ENCODE results near the gene ZNF525. TPM values are rescaled to one million over a fixed set of nuclear protein-coding genes. Genes with fewer than 3 reads are reported as not detected.
"Not testable (repeated sequence)": the region's sequence is repeated elsewhere in the genome, so short reads cannot be mapped to it uniquely, and the experiment has no call there.

The ZNF525 gene
- total RNA-seq, 2 donors from 2014 or later = 12.3 to 18.6 TPM

GRCh38 chr19:53423074-53423473 is 57.6 kb downstream of the ZNF525 start:
- H3K4me3 Mint-ChIP-seq; H3K36me3 Mint-ChIP-seq; H3K27me3 Mint-ChIP-seq; H3K27ac Mint-ChIP-seq; DNase-seq (ENCODE audit: low spot score); ATAC-seq; H3K4me1 Mint-ChIP-seq (ENCODE audit: low read depth in 2 of 2); H3K9me3 Mint-ChIP-seq: not testable (repeated sequence)

- ATAC-seq; H3K27me3 Mint-ChIP-seq; H3K36me3 Mint-ChIP-seq; DNase-seq (ENCODE audit: low spot score); H3K27ac Mint-ChIP-seq; H3K4me3 Mint-ChIP-seq; H3K4me1 Mint-ChIP-seq (ENCODE audit: low read depth in 2 of 2); H3K9me3 Mint-ChIP-seq: not testable (repeated sequence)
Observed at GRCh38 chr19:53423680-53424079, 58.2 kb downstream of the ZNF525 start.

GRCh38 chr19:53424968-53425597 is 59.6 kb downstream of the ZNF525 start:
- no peaks in the 10 kb centered on the region for H3K9me3 Mint-ChIP-seq
- no peak overlapping the region for H3K27ac Mint-ChIP-seq
- peak; percentile 78 for DNase-seq (ENCODE audit: low spot score)
- ATAC-seq = peak; percentile 77 to 85
- no peaks in the 10 kb centered on the region for H3K36me3 Mint-ChIP-seq
- H3K4me1 Mint-ChIP-seq (ENCODE audit: low read depth in 2 of 2) = no peaks in the 10 kb centered on the region
- no peak overlapping the region for H3K4me3 Mint-ChIP-seq
- H3K27me3 Mint-ChIP-seq = no peaks in the 10 kb centered on the region

DNA sequence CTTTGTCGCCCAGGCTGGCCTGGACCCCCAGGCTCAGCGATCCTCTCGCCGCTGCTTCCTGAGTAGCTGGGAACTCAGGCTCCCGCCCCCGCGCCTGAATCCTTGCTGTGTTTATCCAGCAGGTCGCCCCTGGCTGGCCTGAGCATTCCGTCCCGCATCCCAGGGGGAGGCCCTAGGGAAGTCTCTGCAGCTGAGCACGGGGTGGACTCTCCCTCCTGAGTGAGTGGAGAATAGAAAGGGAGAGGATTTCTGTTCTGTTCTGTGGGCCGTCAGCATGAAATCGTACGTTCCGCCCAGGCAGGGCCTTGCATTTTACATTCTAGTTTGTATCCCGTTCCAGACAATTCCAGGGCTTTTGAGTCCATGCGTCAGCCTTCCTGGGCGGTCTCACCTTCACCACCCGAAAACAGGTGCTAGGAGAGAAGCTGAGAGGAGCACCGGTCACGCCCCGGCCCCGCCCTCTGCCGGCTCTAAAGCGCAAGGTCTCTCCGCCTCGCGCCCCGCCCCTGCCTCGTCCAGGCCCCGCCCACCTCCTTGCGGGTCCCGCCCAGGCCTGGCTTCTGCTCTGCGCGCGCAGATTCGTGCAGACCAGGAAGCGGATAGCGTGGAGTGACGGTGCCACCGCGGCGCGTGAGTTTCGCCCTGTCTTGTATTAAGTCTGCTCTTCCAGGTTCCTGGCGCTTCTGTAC is 66.0 kb downstream of the ZNF525 start, which contains the start of gene ZNF761:
Gene ZNF761, plus strand, starts transcription at position 586 of the 689 bp plus-strand sequence. CDS start 15,285 bp downstream, outside the sequence.
- H3K4me3 Mint-ChIP-seq = peak within 1 kb of the TSS; percentile 98
- H3K27ac Mint-ChIP-seq = peak within 1 kb of the TSS; percentile 81 to 93
- ATAC-seq = peak; percentile 100
- peaks cover 23% of the 10 kb centered on the region for H3K36me3 Mint-ChIP-seq
- H3K4me1 Mint-ChIP-seq (ENCODE audit: low read depth in 2 of 2) = peaks cover 16 to 19% of the 10 kb centered on the region in 2 donors
- H3K27me3 Mint-ChIP-seq = no peaks in the 10 kb centered on the region
- H3K9me3 Mint-ChIP-seq = no peaks in the 10 kb centered on the region
- DNase-seq (ENCODE audit: low spot score) = peak; percentile 95

DNA sequence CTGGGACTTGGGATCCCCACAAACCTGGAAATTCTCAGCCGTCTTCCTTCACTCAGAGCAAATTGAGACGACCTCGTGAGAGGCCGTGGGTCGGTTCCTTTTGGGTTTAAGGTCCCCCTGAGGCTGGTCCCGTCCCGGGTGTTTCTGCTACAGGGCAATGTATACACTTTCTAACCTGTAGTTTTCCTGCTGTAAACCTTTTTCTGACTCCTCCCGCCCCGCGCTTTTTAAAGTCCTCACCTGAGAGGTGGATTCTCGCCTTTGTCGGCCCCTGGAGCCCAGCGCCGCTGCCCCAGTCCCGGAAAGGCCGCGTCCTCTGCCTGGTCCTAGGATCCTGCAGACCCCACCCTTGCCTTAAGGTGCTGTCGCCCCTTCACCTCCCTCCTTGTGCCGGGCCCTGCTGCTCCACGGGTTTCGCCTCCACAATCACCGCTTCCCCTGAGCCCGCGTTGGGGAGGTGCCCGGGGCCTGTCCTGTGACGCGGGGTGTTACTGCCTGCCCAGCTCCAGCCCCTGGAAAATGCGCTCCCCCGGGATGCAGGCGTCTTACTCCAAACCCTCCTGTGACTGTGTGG is 66.7 kb downstream of the ZNF525 start:
- Mint-ChIP-seq H3K4me1 (ENCODE audit: low read depth in 2 of 2) (peaks cover 16 to 19% of the 10 kb centered on the region in 2 donors), H3K36me3 (peaks cover 25% of the 10 kb centered on the region), H3K9me3 (no peaks in the 10 kb centered on the region), H3K4me3 (peak overlapping the region; percentile 98), H3K27me3 (no peaks in the 10 kb centered on the region), H3K27ac (peak overlapping the region; percentile 81 to 93)
- DNase-seq (ENCODE audit: low spot score) (no peak), ATAC-seq (peak; percentile 3 to 52)

Other genes starting within 250 kb of the ZNF525 start
- gene ZNF415, start 232.8 kb upstream of the ZNF525 start, total RNA-seq = 1 to 10 TPM; 1.1 to 3.2 TPM
- gene ZNF347, start 206.7 kb upstream of the ZNF525 start, total RNA-seq = 10 to 100 TPM in 1 of 2 donors, 1 to 10 TPM in 1; 4.6 to 12.6 TPM
- 1 to 10 TPM; 2.1 to 3.0 TPM for gene ZNF665, start 172.3 kb upstream of the ZNF525 start, total RNA-seq
- 10 to 100 TPM in 1 of 2 donors, 1 to 10 TPM in 1; 2.2 to 11.2 TPM for gene ZNF677, start 110.8 kb upstream of the ZNF525 start, total RNA-seq
- gene VN1R2, start 107.4 kb upstream of the ZNF525 start, total RNA-seq = not detected
- not detected for gene VN1R4, start 98.0 kb upstream of the ZNF525 start, total RNA-seq
- gene ZNF845, start 32.0 kb upstream of the ZNF525 start, total RNA-seq = 1 to 10 TPM; 5.5 to 7.9 TPM
- 10 to 100 TPM in 1 of 2 donors, 1 to 10 TPM in 1; 7.7 to 13.5 TPM for gene ZNF765, start 29.4 kb downstream of the ZNF525 start, total RNA-seq
- gene ZNF761, start 66.3 kb downstream of the ZNF525 start, total RNA-seq = 10 to 100 TPM; 10.9 to 15.4 TPM
- 1 to 10 TPM; 3.9 to 6.2 TPM for gene ZNF813, start 102.0 kb downstream of the ZNF525 start, total RNA-seq
- gene ZNF331, start 172.4 kb downstream of the ZNF525 start, total RNA-seq = 10 to 100 TPM; 12.0 to 15.1 TPM

Data from natural killer cell treated with Interleukin-12 subunit alpha and Interleukin-12 subunit beta and Interleukin-15 and Interleukin-18, amount 100 ng/mL, for 72 hours (primary cell).